Measurements from ENCODE around the gene TADA3. TPM values are rescaled to one million over a fixed set of nuclear protein-coding genes. Genes with fewer than 3 reads are reported as not detected.

Gene TADA3
- total RNA-seq, 1 experiment from 2014 or later, result 49.0 TPM

DNA sequence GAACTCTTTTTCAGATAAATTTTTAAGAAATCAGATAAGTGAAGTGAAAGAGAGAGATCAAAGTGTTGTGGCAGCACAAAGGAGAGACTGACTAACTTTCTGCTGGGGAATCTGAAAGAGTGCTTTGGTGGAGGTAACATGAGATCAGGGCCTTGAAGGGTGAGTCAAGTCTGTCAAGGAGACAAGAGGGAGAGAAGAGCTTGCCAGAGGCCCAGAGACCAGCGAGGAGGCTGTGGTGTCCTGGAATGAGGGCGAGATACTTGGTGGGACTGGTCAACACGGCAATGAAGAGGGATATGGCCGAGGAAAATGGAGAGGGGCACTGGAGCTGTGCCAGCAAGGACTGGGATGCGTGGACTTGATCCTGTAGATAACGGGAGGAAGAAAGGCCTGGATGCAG, 4.6 kb downstream of the TADA3 start (continued):
- TF ChIP-seq, protein P1, sequence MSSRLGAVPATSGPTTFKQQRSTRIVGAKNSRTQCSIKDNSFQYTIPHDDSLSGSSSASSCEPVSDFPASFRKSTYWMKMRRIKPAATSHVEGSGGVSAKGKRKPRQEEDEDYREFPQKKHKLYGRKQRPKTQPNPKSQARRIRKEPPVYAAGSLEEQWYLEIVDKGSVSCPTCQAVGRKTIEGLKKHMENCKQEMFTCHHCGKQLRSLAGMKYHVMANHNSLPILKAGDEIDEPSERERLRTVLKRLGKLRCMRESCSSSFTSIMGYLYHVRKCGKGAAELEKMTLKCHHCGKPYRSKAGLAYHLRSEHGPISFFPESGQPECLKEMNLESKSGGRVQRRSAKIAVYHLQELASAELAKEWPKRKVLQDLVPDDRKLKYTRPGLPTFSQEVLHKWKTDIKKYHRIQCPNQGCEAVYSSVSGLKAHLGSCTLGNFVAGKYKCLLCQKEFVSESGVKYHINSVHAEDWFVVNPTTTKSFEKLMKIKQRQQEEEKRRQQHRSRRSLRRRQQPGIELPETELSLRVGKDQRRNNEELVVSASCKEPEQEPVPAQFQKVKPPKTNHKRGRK (CRISPR knock-in tag; IDR thresholded peaks at IDR 0.05; ENCODE audit: borderline replicate concordance), result no peak
- TF ChIP-seq NFATC4 (CRISPR knock-in tag; IDR thresholded peaks at IDR 0.05) (no peak), HMGA2 (CRISPR knock-in tag; IDR thresholded peaks at IDR 0.05) (no peak), FOXP1 (CRISPR knock-in tag; IDR thresholded peaks at IDR 0.05; ENCODE audit: borderline replicate concordance) (no peak)
- TF ChIP-seq, protein P2, sequence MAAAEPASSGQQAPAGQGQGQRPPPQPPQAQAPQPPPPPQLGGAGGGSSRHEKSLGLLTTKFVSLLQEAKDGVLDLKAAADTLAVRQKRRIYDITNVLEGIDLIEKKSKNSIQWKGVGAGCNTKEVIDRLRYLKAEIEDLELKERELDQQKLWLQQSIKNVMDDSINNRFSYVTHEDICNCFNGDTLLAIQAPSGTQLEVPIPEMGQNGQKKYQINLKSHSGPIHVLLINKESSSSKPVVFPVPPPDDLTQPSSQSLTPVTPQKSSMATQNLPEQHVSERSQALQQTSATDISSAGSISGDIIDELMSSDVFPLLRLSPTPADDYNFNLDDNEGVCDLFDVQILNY (CRISPR knock-in tag; IDR thresholded peaks at IDR 0.05), result no peak

DNA sequence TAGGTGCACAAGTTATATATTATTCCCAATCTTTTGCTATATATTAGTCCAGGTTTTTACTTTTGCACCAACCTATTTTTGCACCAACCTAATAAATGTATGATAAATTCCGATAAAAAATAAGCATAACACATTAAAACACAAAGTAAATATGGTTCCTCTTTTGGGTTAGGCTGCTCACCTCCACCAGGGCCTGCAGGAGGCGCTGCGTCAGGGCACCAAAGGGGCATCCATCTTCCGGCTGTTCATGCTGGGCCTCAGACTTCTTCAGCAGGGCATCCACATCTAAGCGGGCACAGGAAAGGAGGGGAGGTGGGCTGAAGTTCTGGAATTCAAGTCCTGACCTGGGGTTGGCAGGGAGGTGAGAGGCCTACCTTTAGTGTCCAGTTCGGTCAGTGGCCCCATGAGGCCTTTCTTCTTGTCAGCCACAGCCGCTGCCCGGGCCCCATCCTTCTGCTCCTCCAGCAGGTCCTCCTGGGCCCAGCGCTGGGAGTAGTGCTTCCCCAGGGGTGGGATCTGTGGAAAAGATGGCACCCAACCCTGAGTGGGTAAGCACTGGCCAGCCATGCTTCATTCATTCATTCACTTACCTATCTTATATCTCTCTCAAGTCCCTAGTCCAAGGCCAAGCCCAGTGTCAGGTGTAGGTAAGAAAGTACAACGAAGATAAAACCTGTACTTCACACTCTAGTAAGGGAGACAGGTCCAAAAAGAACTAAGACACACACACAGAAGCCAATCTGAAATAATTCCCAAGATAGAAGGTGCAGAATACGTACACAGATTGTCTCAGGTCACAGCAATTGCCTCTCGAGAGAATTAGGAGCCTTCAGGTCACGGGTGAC, 5.2 kb downstream of the TADA3 start:
- ATAC-seq (peak; percentile 63), DNase-seq (ENCODE audit: low spot score) (no peak)
- ChIA-PET POLR2A (no interaction called here), CTCF (interaction anchor here (1.1 kb wide), 1 partner anchor 37 kb away, joined by 3 read pairs; the partner anchor contains the start of gene OGG1)
- peaks cover 4% of the 10 kb centered on the region for H3K4me1 Mint-ChIP-seq
- H3K27ac Mint-ChIP-seq, result no peak overlapping the region
- TF ChIP-seq, protein P3, sequence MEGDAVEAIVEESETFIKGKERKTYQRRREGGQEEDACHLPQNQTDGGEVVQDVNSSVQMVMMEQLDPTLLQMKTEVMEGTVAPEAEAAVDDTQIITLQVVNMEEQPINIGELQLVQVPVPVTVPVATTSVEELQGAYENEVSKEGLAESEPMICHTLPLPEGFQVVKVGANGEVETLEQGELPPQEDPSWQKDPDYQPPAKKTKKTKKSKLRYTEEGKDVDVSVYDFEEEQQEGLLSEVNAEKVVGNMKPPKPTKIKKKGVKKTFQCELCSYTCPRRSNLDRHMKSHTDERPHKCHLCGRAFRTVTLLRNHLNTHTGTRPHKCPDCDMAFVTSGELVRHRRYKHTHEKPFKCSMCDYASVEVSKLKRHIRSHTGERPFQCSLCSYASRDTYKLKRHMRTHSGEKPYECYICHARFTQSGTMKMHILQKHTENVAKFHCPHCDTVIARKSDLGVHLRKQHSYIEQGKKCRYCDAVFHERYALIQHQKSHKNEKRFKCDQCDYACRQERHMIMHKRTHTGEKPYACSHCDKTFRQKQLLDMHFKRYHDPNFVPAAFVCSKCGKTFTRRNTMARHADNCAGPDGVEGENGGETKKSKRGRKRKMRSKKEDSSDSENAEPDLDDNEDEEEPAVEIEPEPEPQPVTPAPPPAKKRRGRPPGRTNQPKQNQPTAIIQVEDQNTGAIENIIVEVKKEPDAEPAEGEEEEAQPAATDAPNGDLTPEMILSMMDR (IDR thresholded peaks at IDR 0.05), result peak; percentile 48; the same call in 1 of the 2 replicates
- TF ChIP-seq, protein P4, sequence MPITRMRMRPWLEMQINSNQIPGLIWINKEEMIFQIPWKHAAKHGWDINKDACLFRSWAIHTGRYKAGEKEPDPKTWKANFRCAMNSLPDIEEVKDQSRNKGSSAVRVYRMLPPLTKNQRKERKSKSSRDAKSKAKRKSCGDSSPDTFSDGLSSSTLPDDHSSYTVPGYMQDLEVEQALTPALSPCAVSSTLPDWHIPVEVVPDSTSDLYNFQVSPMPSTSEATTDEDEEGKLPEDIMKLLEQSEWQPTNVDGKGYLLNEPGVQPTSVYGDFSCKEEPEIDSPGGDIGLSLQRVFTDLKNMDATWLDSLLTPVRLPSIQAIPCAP (CRISPR knock-in tag; IDR thresholded peaks at IDR 0.05), result no peak
- TF ChIP-seq ZNF263 (CRISPR knock-in tag; IDR thresholded peaks at IDR 0.05; ENCODE audit: low read depth) (no peak), SP1 (CRISPR knock-in tag; conservative IDR thresholded peaks at IDR 0.05) (no peak), OVOL2 (CRISPR knock-in tag; IDR thresholded peaks at IDR 0.05; ENCODE audit: borderline replicate concordance) (no peak)
- TF ChIP-seq, protein P5, sequence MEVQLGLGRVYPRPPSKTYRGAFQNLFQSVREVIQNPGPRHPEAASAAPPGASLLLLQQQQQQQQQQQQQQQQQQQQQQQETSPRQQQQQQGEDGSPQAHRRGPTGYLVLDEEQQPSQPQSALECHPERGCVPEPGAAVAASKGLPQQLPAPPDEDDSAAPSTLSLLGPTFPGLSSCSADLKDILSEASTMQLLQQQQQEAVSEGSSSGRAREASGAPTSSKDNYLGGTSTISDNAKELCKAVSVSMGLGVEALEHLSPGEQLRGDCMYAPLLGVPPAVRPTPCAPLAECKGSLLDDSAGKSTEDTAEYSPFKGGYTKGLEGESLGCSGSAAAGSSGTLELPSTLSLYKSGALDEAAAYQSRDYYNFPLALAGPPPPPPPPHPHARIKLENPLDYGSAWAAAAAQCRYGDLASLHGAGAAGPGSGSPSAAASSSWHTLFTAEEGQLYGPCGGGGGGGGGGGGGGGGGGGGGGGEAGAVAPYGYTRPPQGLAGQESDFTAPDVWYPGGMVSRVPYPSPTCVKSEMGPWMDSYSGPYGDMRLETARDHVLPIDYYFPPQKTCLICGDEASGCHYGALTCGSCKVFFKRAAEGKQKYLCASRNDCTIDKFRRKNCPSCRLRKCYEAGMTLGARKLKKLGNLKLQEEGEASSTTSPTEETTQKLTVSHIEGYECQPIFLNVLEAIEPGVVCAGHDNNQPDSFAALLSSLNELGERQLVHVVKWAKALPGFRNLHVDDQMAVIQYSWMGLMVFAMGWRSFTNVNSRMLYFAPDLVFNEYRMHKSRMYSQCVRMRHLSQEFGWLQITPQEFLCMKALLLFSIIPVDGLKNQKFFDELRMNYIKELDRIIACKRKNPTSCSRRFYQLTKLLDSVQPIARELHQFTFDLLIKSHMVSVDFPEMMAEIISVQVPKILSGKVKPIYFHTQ (CRISPR knock-in tag; IDR thresholded peaks at IDR 0.05), result no peak
- TF ChIP-seq, protein P6, sequence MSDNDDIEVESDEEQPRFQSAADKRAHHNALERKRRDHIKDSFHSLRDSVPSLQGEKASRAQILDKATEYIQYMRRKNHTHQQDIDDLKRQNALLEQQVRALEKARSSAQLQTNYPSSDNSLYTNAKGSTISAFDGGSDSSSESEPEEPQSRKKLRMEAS (CRISPR knock-in tag; IDR thresholded peaks at IDR 0.05), result no peak
- H3K27me3 Mint-ChIP-seq (ENCODE audit: low read depth), result no peaks in the 10 kb centered on the region
- H3K9me3 Mint-ChIP-seq, result no peaks in the 10 kb centered on the region
- no peak overlapping the region for H3K4me3 Mint-ChIP-seq
- H3K36me3 Mint-ChIP-seq, result peaks cover 65% of the 10 kb centered on the region

DNA sequence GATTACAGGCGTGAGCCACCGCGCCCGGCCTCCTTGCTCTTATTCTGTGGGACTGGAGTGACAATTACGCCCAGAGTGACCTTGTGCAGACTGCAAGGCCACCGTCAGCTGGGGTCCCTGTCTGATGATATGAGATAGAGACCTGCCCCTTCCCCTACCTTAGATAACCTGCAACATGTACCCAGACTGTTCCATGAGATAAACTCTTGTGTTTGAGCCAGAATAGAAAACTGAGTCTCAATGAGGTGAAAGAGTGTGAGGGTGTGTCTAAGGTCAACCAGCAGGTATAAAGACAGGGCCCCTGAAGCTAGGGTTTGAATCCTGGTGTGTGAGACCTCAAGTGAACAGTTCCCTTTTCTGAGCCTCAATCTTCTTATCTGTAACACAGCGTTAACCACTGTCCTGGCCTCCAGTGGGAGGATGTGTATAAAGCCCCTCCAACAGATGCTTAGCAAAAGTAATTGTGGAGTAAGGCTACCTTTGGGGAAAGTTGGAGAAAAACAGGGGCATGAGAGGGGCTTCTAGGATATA, 6.0 kb downstream of the TADA3 start:
- DNase-seq (ENCODE audit: low spot score), result no peak
- H3K4me1 Mint-ChIP-seq, result no peaks in the 10 kb centered on the region
- TF ChIP-seq JAZF1 (CRISPR knock-in tag; IDR thresholded peaks at IDR 0.05) (no peak), ZNF232 (CRISPR knock-in tag; IDR thresholded peaks at IDR 0.05) (no peak), ZNF263 (CRISPR knock-in tag; IDR thresholded peaks at IDR 0.05; ENCODE audit: low read depth) (no peak), FOXJ3 (CRISPR knock-in tag; IDR thresholded peaks at IDR 0.05; ENCODE audit: borderline replicate concordance) (no peak)
- no peak for ATAC-seq
- no peak overlapping the region for H3K4me3 Mint-ChIP-seq
- ChIA-PET CTCF (interaction anchor here (1.1 kb wide), 1 partner anchor 37 kb away, joined by 3 read pairs; the partner anchor contains the start of gene OGG1), POLR2A (no interaction called here)
- H3K27ac Mint-ChIP-seq, result no peak overlapping the region
- H3K27me3 Mint-ChIP-seq (ENCODE audit: low read depth), result no peaks in the 10 kb centered on the region
- H3K9me3 Mint-ChIP-seq, result no peaks in the 10 kb centered on the region
- H3K36me3 Mint-ChIP-seq, result peaks cover 69% of the 10 kb centered on the region
